Measurements from ENCODE around the gene DRD2.

DNA sequence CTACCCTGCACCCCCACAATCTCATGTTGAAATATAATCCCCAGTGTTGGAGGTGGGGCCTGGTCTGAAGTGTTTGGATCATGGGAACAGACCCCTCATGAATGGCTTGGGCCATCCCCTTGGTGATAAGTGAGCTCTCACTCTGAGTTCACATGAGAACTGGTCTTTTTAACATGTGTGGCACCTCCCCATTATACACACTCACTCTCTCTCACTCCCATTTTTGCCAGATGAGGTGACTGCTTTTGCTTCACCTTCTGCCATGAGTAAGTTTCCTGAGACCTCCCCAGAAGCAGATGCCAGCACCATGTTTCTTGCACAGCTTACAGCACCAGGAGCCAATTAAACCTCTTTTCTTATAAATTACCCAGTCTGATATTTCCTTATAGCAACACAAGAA is 32.1 kb upstream of the DRD2 start:
- TF ChIP-seq CTCF (IDR thresholded peaks at IDR 0.05; ENCODE audit: borderline replicate concordance, extremely low read depth, low read length, poor library complexity, severe bottlenecking), result no peak
- no peak for TF ChIP-seq EZH2 (IDR thresholded peaks at IDR 0.05; ENCODE audit: borderline replicate concordance, low read depth, low read length, severe bottlenecking)

Data from DND-41 (cell line).